ENCODE results near the gene PIK3R1. TPM values are rescaled to one million over a fixed set of nuclear protein-coding genes. Genes with fewer than 3 reads are reported as not detected.

Gene PIK3R1
- total RNA-seq, 1 donor from 2014 or later: 89.3 TPM

GRCh38 chr5:68299575-68299974 lies 84.0 kb downstream of the PIK3R1 start:
- Histone ChIP-seq H3K4me1 (peaks cover 0 to 4% of the 10 kb centered on the region in 2 donors), H3K9me3 (no peaks in the 10 kb centered on the region), H3K27me3 (no peaks in the 10 kb centered on the region), H3K4me3 (no peak overlapping the region), H3K27ac (no peak overlapping the region), H3K36me3 (peaks cover 52 to 56% of the 10 kb centered on the region in 2 donors)
- no peak for DNase-seq (ENCODE audit: low spot score in 2 of 2)
- intact Hi-C loops (cut with DNase I): no loop called here
- TF ChIP-seq CTCF (IDR thresholded peaks at IDR 0.05): no peak

GRCh38 chr5:68303038-68303738 lies 87.6 kb downstream of the PIK3R1 start:
- H3K27ac ChIP-seq: no peak overlapping the region
- no peak for TF ChIP-seq CTCF (IDR thresholded peaks at IDR 0.05)
- no peak overlapping the region for H3K4me3 ChIP-seq
- H3K4me1 ChIP-seq: peaks cover 0 to 4% of the 10 kb centered on the region in 2 donors
- H3K9me3 ChIP-seq: no peaks in the 10 kb centered on the region
- peaks cover 16 to 20% of the 10 kb centered on the region in 2 donors for H3K36me3 ChIP-seq
- no peak for DNase-seq (ENCODE audit: low spot score in 2 of 2)
- H3K27me3 ChIP-seq: no peaks in the 10 kb centered on the region
- intact Hi-C loops (cut with DNase I): no loop called here

- no peak for TF ChIP-seq CTCF (IDR thresholded peaks at IDR 0.05)
- H3K36me3 ChIP-seq: peaks cover 9 to 17% of the 10 kb centered on the region in 2 donors
- H3K27ac ChIP-seq: no peak overlapping the region
Observed at GRCh38 chr5:68303754-68304420, 88.3 kb downstream of the PIK3R1 start.

GRCh38 chr5:68304421-68305052 lies 89.0 kb downstream of the PIK3R1 start:
- no peak for TF ChIP-seq CTCF (IDR thresholded peaks at IDR 0.05)
- intact Hi-C loops (cut with DNase I): no loop called here
- no peak overlapping the region for H3K27ac ChIP-seq

More at GRCh38 chr5:68303754-68304420, 88.3 kb downstream of the PIK3R1 start:
- Histone ChIP-seq H3K4me3 (no peak overlapping the region), H3K27me3 (no peaks in the 10 kb centered on the region), H3K9me3 (no peaks in the 10 kb centered on the region), H3K4me1 (no peaks in the 10 kb centered on the region)
- no peak for DNase-seq (ENCODE audit: low spot score in 2 of 2)
- intact Hi-C loops (cut with DNase I): no loop called here

GRCh38 chr5:68305223-68305870 lies 89.8 kb downstream of the PIK3R1 start:
- Histone ChIP-seq H3K4me1 (no peaks in the 10 kb centered on the region), H3K27me3 (no peaks in the 10 kb centered on the region)
- DNase-seq (ENCODE audit: low spot score in 2 of 2): no peak

More at GRCh38 chr5:68304421-68305052, 89.0 kb downstream of the PIK3R1 start:
- H3K27me3 ChIP-seq: no peaks in the 10 kb centered on the region
- H3K9me3 ChIP-seq: no peaks in the 10 kb centered on the region
- H3K36me3 ChIP-seq: peaks cover 8 to 11% of the 10 kb centered on the region in 2 donors
- no peaks in the 10 kb centered on the region for H3K4me1 ChIP-seq
- no peak overlapping the region for H3K4me3 ChIP-seq
- DNase-seq (ENCODE audit: low spot score in 2 of 2): no peak

More at GRCh38 chr5:68305223-68305870, 89.8 kb downstream of the PIK3R1 start:
- intact Hi-C loops (cut with DNase I): no loop called here
- no peak for TF ChIP-seq CTCF (IDR thresholded peaks at IDR 0.05)
- no peak overlapping the region for H3K4me3 ChIP-seq
- H3K9me3 ChIP-seq: no peaks in the 10 kb centered on the region
- peaks cover 3% of the 10 kb centered on the region in 2 donors for H3K36me3 ChIP-seq
- H3K27ac ChIP-seq: no peak overlapping the region

Measured in ascending aorta (tissue), 2 donors.